HepG2 (cell line): Measurements from ENCODE around the gene RAI2.

Experiments
- CREB1 ChIP-seq, 2 experiments: fragments of 450-650 bp in 1 of 2; IDR thresholded peaks; 2 replicates each; pipeline ENCODE4 v1.6.1; 2016 to 2017; ENCODE audit warnings: control low read depth in 1 of 2, mild to moderate bottlenecking in 1 of 2, missing compliant biosample characterization in 1 of 2, missing genetic modification characterization in 1 of 2
- POLR2A ChIP-seq, 2 experiments: IDR thresholded peaks; 2 replicates each; pipeline ENCODE4 v1.6.1; 2011; ENCODE audit warnings: low read depth in 2 of 2, low read length in 2 of 2, mild to moderate bottlenecking in 1 of 2, moderate library complexity in 1 of 2; ENCODE audit not compliant: insufficient read depth in 1 of 2
- SNAPC4 ChIP-seq: sonication (generic); formaldehyde crosslinking; IDR thresholded peaks from 2 replicates; pipeline ENCODE4 v1.4.0; 2020; ENCODE audit warnings: mild to moderate bottlenecking, missing genetic modification reagents
- YY1 ChIP-seq: IDR thresholded peaks from 2 replicates; pipeline ENCODE4 v1.6.1; 2011; ENCODE audit warnings: low read length, low read depth, moderate library complexity, mild to moderate bottlenecking; ENCODE audit not compliant: insufficient read depth, insufficient replicate concordance
- ZNF501 ChIP-seq: sonication (generic); formaldehyde crosslinking; IDR thresholded peaks from 2 replicates; pipeline ENCODE4 v1.5.1; 2020; ENCODE audit warnings: mild to moderate bottlenecking, moderate library complexity, missing genetic modification reagents
- ZSCAN30 ChIP-seq: sonication (generic); formaldehyde crosslinking; IDR thresholded peaks from 2 replicates; pipeline ENCODE4 v1.5.0; 2020; ENCODE audit warnings: mild to moderate bottlenecking, missing genetic modification reagents

GRCh38 chrX:17814557-17814956, 46.5 kb downstream of the RAI2 start:
- TF ChIP-seq POLR2A (IDR thresholded peaks at IDR 0.05; ENCODE audit: insufficient read depth in 1 of 2, low read depth in 2 of 2, low read length in 2 of 2) (no peak), YY1 (no peak), SNAPC4 (CRISPR knock-in tag) (no peak), CREB1 (IDR thresholded peaks at IDR 0.05) (no peak), CREB1 (CRISPR knock-in tag; IDR thresholded peaks at IDR 0.05) (no peak), ZSCAN30 (no peak), ZNF501 (CRISPR knock-in tag) (no peak)
